Caco-2 (cell line): ENCODE measurements around the gene SYT6. TPM values are rescaled to one million over a fixed set of nuclear protein-coding genes. Genes with fewer than 3 reads are reported as not detected.

Source experiments
- BruUV-seq: library from RNA; stranded (reverse); fragments of 400-500 nt; replicated peaks from 2 replicates; lab custom pipeline; 2021; lab: Mats Ljungman, UMichigan
- CTCF ChIA-PET: fragments of 300-600 bp; sonication (Branson Sonifier 250); formaldehyde crosslinking; loops from one replicate; lab custom pipeline; 2022; ENCODE audit warnings: antibody characterized with exemption; lab: Charles Lee
- POLR2A ChIA-PET: fragments of 300-600 bp; sonication (Branson Sonifier 250); formaldehyde crosslinking; loops from one replicate; lab custom pipeline; 2022; ENCODE audit warnings: antibody characterized with exemption; lab: Charles Lee
- DNase-seq, 2 experiments: peaks; one replicate each; pipeline versions ENCODE4 v3.0.0 to v3.0.0-alpha.2; 2020 to 2022
- H3K27me3 ChIP-seq: replicated peaks from 2 replicates; pipeline ENCODE4 v1.6.0; 2011; ENCODE audit warnings: low read length; ENCODE audit not compliant: control insufficient read depth, insufficient read depth
- H3K36me3 ChIP-seq: 2 replicates; pipeline ENCODE4 v1.5.1; 2011; ENCODE audit warnings: low read length; ENCODE audit not compliant: control insufficient read depth, insufficient read depth
- H3K4me1 ChIP-seq: fragments of 250-450 bp; sonication (Bioruptor Pico); 2 replicates; pipeline ENCODE4 v1.5.1; 2020; ENCODE audit warnings: mild to moderate bottlenecking
- H3K4me3 ChIP-seq: 2 replicates; pipeline ENCODE4 v1.5.1; 2011; ENCODE audit warnings: low read depth, mild to moderate bottlenecking, control low read depth, low read length
- H3K9me3 ChIP-seq: fragments of 250-450 bp; sonication (Bioruptor Pico); 2 replicates; pipeline ENCODE4 v1.5.1; 2020; ENCODE audit warnings: mild to moderate bottlenecking, moderate library complexity
- H3K27ac Mint-ChIP-seq: one replicate; pipeline ENCODE4 v1.8.0; 2022; ENCODE audit warnings: mixed read lengths; ENCODE audit not compliant: unreplicated experiment
- H3K27me3 Mint-ChIP-seq: one replicate; pipeline ENCODE4 v1.8.0; 2022; ENCODE audit warnings: mixed read lengths; ENCODE audit not compliant: insufficient read depth, unreplicated experiment
- H3K36me3 Mint-ChIP-seq: one replicate; pipeline ENCODE4 v1.8.0; 2022; ENCODE audit warnings: mild to moderate bottlenecking, mixed read lengths; ENCODE audit not compliant: insufficient read depth, unreplicated experiment
- H3K4me1 Mint-ChIP-seq: one replicate; pipeline ENCODE4 v1.8.0; 2022; ENCODE audit warnings: low read depth, mixed read lengths; ENCODE audit not compliant: unreplicated experiment
- H3K4me3 Mint-ChIP-seq: one replicate; pipeline ENCODE4 v1.8.0; 2022; ENCODE audit warnings: mild to moderate bottlenecking, moderate library complexity, mixed read lengths; ENCODE audit not compliant: unreplicated experiment
- H3K9me3 Mint-ChIP-seq: one replicate; pipeline ENCODE4 v1.8.0; 2022; ENCODE audit warnings: mixed read lengths; ENCODE audit not compliant: unreplicated experiment
- intact Hi-C: fragments of 100-400 bp; cut with micrococcal nuclease; formaldehyde crosslinking; loops from one replicate; pipeline ENCODE4 v1.10.0; 2022; ENCODE audit not compliant: unreplicated experiment
- total RNA-seq: library from RNA; stranded (reverse); gene quantifications from 2 replicates; pipeline ENCODE4 v1.2.3, GENCODE V29; 2022
- TF ChIP-seq, protein P1 (sequence below), 2 experiments: fragments of 200-600 bp in 1 of 2; IDR thresholded peaks; 1 replicate in 1 of 2; 2 replicates in 1 of 2; pipeline versions ENCODE4 v1.5.1 to v1.8.0; 2011 to 2022; ENCODE audit warnings: antibody characterized with exemption in 1 of 2, control low read depth in 1 of 2, inconsistent platforms in 1 of 2, low read depth in 1 of 2, low read length in 1 of 2, mild to moderate bottlenecking in 1 of 2, moderate library complexity in 1 of 2; ENCODE audit not compliant: insufficient read depth in 1 of 2, severe bottlenecking in 1 of 2, unreplicated experiment in 1 of 2

SYT6 gene
- total RNA-seq, 1 experiment from 2014 or later = 0.32 TPM

DNA sequence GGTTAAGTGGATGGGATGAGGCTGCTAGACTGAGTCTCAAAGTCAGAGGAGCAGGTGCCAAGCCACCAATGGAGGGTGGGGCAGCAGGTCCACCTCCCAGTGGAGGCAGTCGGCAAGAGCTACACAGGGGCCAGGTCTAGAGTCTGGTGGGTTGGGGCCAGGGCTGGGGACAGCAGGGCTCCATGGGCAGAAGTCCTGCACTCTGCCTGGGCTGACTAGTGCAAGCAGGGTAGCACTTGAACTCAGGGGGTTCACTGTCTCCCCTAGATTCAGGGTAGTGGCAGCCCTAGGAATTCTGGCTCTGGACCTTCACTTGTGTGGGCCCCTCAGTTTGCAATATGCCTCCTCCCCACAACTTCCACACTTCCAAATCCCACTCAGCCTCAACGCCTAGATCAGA is 66.2 kb downstream of the SYT6 start:
- H3K27me3 Mint-ChIP-seq = no peaks in the 10 kb centered on the region
- H3K4me3 ChIP-seq = no peak overlapping the region
- DNase-seq = no peak
- no peaks in the 10 kb centered on the region for H3K4me1 Mint-ChIP-seq
- TF ChIP-seq, protein P1, sequence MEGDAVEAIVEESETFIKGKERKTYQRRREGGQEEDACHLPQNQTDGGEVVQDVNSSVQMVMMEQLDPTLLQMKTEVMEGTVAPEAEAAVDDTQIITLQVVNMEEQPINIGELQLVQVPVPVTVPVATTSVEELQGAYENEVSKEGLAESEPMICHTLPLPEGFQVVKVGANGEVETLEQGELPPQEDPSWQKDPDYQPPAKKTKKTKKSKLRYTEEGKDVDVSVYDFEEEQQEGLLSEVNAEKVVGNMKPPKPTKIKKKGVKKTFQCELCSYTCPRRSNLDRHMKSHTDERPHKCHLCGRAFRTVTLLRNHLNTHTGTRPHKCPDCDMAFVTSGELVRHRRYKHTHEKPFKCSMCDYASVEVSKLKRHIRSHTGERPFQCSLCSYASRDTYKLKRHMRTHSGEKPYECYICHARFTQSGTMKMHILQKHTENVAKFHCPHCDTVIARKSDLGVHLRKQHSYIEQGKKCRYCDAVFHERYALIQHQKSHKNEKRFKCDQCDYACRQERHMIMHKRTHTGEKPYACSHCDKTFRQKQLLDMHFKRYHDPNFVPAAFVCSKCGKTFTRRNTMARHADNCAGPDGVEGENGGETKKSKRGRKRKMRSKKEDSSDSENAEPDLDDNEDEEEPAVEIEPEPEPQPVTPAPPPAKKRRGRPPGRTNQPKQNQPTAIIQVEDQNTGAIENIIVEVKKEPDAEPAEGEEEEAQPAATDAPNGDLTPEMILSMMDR (IDR thresholded peaks at IDR 0.05; ENCODE audit: insufficient read depth in 1 of 2, low read depth in 1 of 2, low read length in 1 of 2, severe bottlenecking in 1 of 2, unreplicated experiment in 1 of 2) = no peak
- H3K9me3 Mint-ChIP-seq = no peaks in the 10 kb centered on the region
- H3K36me3 ChIP-seq = no peaks in the 10 kb centered on the region
- peaks cover 6% of the 10 kb centered on the region for H3K36me3 Mint-ChIP-seq
- BruUV-seq = no TSS peak
- H3K27ac Mint-ChIP-seq = no peak overlapping the region
- H3K9me3 ChIP-seq = no peaks in the 10 kb centered on the region
- no peak overlapping the region for H3K4me3 Mint-ChIP-seq
- peaks cover 6% of the 10 kb centered on the region; the same call in 1 of the 2 replicates for H3K4me1 ChIP-seq
- H3K27me3 ChIP-seq = no peaks in the 10 kb centered on the region
- intact Hi-C loops = no loop called here
- CTCF ChIA-PET = no interaction called here
- POLR2A ChIA-PET = no interaction called here

DNA sequence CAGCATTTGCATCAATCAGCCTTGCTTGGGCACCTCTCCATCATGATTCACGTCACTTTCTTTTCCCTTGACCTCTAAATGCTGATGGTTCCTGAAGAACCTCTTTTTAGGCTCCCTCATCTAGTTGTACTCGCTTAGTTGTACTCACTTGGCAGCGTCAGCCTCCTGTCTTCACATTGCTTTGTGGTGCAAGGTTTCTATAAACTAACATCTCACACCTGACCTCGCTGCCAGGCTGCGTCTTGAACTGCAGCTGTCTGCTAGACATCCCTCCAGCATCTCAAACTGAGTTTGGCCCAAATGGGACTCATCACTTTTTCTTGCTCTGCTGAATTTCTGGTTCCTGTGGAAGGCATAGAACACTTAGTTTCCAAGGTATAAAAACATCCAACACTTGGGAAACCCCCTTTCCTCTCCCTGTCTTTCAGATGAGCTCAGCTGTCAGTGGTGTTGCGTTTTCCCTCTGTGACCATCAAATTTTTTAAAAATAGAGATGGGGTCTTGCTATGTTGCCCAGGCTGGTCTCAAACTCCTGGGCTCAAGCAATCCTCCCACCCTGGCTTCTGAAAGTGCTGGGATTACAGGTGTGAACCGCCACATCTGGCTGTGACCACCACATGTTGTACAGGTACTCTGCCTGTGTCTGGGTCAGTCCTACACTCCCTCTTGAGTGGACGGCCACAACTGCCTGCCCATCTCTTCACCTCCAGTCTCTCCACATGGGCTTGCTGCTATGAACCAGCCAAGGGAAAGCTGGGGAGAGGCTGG is 66.9 kb downstream of the SYT6 start:
- ChIA-PET CTCF (no interaction called here), POLR2A (no interaction called here)
- H3K36me3 ChIP-seq = no peaks in the 10 kb centered on the region
- DNase-seq = no peak
- no peak overlapping the region for H3K4me3 ChIP-seq
- TF ChIP-seq, protein P1 (IDR thresholded peaks at IDR 0.05; ENCODE audit: insufficient read depth in 1 of 2, low read depth in 1 of 2, low read length in 1 of 2, severe bottlenecking in 1 of 2, unreplicated experiment in 1 of 2) = no peak
- H3K27ac Mint-ChIP-seq = no peak overlapping the region
- H3K27me3 ChIP-seq = no peaks in the 10 kb centered on the region
- H3K9me3 ChIP-seq = no peaks in the 10 kb centered on the region
- no peak overlapping the region for H3K4me3 Mint-ChIP-seq
- H3K9me3 Mint-ChIP-seq = no peaks in the 10 kb centered on the region
- no peaks in the 10 kb centered on the region for H3K27me3 Mint-ChIP-seq
- intact Hi-C loops = no loop called here
- no TSS peak for BruUV-seq
- H3K4me1 ChIP-seq = peaks cover 6% of the 10 kb centered on the region; the same call in 1 of the 2 replicates
- H3K36me3 Mint-ChIP-seq = peaks cover 6% of the 10 kb centered on the region
- no peaks in the 10 kb centered on the region for H3K4me1 Mint-ChIP-seq

DNA sequence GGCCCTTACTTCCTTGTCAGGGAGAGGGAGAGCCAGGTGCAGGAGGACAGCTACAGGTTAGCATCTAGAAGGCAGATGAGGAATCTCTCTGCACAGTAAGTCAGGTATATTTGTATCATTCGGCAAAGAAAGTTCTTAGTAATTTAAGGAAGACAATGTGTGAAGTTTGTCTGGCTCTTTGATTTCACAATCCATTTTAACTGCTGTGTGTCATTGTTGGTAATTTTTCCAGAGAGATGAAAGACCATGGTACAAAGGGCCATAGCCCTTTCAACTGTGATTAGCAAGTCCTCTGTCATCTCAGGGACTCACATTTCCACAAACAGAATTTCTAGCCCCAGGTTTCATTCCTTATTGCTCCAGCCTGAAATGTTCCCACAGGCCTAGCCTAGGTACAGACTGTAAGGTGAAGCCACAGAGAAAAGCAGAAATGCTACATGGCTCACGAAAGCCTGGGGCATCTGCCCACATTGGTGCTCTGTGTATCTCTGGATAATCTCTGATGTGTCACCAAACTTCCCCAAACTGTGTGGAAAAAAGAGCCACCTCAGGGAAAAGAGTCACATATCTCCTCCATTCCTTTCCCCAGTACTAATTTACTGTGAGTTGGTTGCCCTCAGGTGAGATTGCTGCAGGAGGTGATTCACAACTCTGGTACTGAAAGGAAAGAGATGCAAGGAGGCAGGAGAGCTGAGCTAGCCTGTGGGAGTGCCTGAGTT is 70.6 kb downstream of the SYT6 start:
- DNase-seq = peak in 1 of 2 experiments; percentile 7
- Histone ChIP-seq H3K36me3 (no peaks in the 10 kb centered on the region), H3K9me3 (no peaks in the 10 kb centered on the region), H3K4me1 (no peaks in the 10 kb centered on the region), H3K27me3 (no peaks in the 10 kb centered on the region), H3K4me3 (no peak overlapping the region)
- H3K4me1 Mint-ChIP-seq = no peaks in the 10 kb centered on the region
- TF ChIP-seq, protein P1 (IDR thresholded peaks at IDR 0.05; ENCODE audit: insufficient read depth in 1 of 2, low read depth in 1 of 2, low read length in 1 of 2, severe bottlenecking in 1 of 2, unreplicated experiment in 1 of 2) = no peak
- peaks cover 6% of the 10 kb centered on the region for H3K36me3 Mint-ChIP-seq
- ChIA-PET CTCF (no interaction called here), POLR2A (no interaction called here)
- intact Hi-C loops = no loop called here
- H3K9me3 Mint-ChIP-seq = no peaks in the 10 kb centered on the region
- no peak overlapping the region for H3K27ac Mint-ChIP-seq
- H3K27me3 Mint-ChIP-seq = no peaks in the 10 kb centered on the region
- BruUV-seq = no TSS peak
- no peak overlapping the region for H3K4me3 Mint-ChIP-seq
